NCI-H1436 treated with DMSO at 0.1 percent for 48 hours (cell line): ENCODE results near the gene GNG7.
"Not testable (repeated sequence)": the region's sequence is repeated elsewhere in the genome, so short reads cannot be mapped to it uniquely, and the experiment has no call there.

ENCODE experiments used
- DNase-seq: peaks from one replicate; lab custom pipeline; 2025; lab: John Stamatoyannopoulos, UW

Gene GNG7

GRCh38 chr19:2575734-2576481, 126.6 kb downstream of the GNG7 start:
- DNase-seq: no peak

GRCh38 chr19:2574971-2575630, 127.4 kb downstream of the GNG7 start:
- no peak for DNase-seq

- no peak for DNase-seq
Measured at GRCh38 chr19:2574478-2574931, 128.0 kb downstream of the GNG7 start.

- DNase-seq: no peak
Measured at GRCh38 chr19:2573916-2574315, 128.6 kb downstream of the GNG7 start.

- not testable (repeated sequence) for DNase-seq
Measured at GRCh38 chr19:2572152-2572551, 130.3 kb downstream of the GNG7 start.

DNA sequence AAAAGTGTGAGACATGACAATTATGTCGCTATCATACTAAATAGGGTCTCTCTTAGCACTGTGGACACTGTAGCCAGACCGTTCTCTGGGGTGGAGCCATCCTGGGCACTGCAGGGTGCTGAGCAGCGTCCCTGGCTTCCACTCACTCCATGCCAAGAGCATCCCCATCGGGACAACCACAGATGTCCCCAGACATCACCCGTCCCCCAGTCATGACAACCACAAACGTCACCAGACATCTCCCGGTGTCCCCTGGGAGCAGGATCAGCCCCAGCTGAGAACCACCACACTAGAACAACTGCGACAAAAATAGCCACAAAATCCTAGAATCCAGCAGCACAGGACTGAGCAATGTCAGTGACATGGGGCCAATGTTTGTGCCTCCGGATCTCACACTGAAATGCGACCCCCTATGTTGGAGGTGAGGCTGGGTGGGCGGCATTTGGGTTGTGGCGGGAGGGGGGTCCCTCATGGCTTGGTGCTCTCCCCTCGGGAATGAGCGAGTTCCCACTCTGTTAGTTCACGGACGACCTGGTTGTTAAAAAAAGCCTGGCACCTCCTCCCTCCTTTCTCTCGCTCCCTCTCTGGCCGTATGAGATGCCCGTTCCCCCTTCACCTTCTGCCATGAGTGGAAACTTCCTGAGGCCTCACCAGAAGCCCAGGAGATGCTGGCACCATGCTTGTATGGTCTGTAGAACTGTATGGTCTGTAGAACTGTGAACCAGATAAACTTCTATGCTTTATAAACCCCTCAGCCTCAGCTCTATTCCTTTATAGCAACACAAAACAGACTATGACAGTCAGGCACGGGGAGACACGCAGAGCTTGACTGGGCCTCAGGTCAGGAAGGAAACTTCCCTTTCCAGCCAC, 132.7 kb downstream of the GNG7 start:
- no peak for DNase-seq

DNA sequence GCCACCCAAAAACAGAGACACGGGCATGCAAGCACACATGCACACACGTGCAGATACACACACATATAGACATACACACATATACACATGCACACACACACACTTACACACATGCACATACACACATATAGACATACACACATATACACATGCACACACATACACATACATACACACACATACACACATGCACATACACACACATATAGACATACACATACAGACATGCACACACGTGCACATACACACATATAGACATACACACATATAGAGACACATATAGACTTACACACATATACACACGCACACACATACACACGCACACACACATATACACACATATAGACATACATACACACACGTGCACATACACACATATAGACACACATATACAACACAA, 134.5 kb downstream of the GNG7 start:
- DNase-seq: no peak

DNA sequence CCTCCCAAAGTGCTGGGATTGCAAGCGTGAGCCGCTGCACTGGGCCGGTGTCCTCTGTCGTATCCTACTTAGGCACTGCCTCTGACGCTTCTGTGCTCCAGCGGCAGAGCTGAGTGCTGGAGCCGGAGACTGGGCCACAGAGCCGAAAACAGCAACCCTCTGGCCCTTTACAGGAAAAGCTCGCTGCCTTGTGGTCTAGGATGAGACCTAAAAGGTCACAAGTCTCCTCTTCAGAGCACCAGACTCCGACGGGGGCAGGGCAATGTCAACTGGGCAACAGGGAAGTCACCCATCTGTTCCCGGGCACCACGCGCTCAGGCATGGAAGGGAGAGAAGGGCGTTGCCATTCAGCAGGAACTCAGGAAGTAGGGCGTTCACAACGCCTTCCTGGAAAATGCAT, 134.9 kb downstream of the GNG7 start:
- DNase-seq: no peak

GRCh38 chr19:2563546-2563945, 138.9 kb downstream of the GNG7 start:
- not testable (repeated sequence) for DNase-seq

DNA sequence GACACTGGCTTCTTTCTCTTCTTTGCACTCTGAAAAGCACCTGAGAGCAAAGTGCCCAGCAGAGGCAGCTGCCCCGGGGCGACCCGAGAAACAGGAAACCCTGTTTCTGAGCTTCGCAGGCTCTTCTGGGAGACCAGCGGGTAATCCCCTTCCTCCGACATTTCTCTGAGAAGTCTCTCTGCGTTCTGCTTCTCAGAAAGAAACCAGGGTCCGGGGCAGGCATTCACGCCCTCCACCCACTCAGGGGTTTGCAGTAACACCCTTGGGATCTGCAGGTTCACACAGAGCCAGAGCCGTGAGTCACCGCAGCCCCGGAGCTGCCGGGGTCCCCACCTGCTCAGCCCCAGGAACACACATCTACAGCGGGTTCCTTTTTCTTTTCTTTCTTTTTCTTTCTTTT, 140.6 kb downstream of the GNG7 start:
- no peak for DNase-seq

DNA sequence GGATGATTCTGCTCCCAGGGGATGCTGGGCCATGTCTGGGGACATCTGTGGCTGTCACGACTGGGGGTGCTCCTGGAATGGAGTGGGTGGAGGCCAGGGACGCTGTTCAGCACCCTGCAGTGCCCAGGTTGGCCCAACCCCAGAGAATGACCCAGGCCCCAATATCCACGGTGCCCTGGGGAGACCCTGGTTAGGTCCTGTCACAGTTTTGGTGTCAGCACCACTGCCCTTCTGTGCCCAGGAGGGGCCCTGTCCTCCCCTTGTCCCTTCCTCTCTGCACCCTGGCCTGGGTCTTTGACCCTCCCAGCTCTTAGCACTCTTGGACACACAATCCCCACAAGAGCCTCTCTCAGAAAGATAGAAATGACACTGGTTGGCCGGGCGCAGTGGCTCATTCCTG, 141.3 kb downstream of the GNG7 start:
- no peak for DNase-seq

DNA sequence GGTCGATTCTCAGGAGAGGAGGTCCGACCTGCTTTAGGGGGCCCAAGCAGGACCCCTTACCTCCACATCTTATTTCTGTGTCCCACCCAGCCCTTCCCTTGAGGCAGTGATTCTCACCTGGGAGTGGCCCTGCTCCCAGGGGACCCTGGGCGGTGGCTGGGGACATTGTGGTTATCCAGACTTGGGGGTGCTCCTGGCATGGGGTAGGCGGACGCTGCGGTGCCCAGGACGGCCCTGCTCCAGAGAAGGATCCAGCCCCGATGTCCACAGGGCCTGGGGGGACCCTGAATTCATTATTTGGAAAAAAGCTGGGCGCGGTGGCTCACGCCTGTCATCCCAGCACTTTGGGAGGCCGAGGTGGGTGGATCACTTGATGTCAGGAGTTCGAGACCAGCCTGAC, 142.1 kb downstream of the GNG7 start:
- no peak for DNase-seq

GRCh38 chr19:2558543-2558942, 144.0 kb downstream of the GNG7 start:
- DNase-seq: no peak

DNA sequence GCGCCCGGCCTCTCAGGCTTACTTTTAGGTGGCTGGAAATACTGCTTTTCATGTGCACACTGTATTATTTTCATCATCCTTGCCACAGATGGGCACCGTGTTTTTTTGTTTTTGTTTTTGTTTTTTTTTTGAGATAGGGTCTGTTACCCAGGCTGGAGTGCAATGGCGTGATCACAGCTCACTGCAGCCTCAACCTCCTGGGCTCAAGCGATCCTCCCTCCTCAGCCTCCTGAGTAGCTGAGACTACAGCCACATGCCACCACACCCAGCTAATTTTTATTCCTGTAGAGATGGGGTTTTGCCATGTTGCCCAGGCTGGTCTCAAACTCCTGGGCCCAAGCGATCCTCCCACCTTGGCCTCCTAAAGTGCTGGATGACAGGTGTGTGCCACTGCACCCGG, 144.4 kb downstream of the GNG7 start:
- not testable (repeated sequence) for DNase-seq

GRCh38 chr19:2557093-2557440, 145.4 kb downstream of the GNG7 start:
- DNase-seq: no peak

GRCh38 chr19:2556221-2557092, 146.0 kb downstream of the GNG7 start:
- DNase-seq: no peak

DNA sequence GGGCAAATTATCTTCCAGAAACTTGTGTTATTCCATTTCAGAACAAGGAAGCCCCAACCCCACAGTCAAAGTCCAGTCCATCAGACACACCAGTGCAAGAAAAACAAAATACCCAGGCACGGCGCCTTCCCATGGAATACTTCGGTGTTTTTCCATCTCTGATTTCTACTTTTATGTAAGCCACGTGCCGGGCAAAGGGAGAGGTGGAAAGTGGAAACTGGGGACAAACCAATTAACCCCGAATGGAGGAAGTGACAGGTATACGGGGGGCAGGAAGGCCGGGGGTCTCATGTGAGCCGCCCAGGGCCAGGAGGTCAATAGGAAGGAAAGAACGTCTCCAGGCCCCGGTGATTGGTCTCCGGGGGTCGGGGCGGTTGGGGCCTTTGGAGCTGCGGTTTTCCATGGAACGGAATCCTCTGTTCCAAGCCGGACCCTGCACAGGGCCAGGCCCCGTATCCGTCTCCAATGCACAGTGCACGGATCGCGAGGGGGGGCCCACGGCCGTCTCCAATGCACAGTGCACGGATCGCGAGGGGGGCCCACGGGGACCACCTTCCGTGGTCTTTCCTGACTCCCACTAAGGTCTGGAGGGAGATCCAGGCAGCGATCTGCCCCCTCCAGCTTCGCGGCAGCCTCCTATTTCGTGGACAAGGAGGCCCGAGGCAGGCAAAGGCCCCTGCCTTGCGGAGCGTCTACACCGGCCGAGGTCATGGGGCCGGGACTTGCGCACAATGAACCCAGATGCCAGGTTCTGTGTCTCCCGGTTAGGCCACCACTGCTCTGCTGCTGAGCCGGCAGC, 146.9 kb downstream of the GNG7 start:
- no peak for DNase-seq

- no peak for DNase-seq
Measured at GRCh38 chr19:2554856-2555255, 147.6 kb downstream of the GNG7 start.

DNA sequence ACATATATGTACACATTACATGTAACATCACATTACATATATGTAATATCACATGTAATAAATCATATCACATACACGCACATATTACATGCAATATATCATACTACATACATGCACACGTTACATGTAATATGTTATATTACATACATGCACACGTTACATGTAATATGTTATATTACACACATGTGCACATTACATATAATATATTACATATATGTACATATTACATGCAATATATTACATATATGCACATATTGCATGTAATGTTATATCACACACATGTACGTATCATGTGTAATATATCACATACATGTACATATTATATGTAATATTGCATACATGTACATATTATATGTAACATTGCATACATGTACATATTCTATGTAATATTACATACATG, 149.0 kb downstream of the GNG7 start:
- no peak for DNase-seq

DNA sequence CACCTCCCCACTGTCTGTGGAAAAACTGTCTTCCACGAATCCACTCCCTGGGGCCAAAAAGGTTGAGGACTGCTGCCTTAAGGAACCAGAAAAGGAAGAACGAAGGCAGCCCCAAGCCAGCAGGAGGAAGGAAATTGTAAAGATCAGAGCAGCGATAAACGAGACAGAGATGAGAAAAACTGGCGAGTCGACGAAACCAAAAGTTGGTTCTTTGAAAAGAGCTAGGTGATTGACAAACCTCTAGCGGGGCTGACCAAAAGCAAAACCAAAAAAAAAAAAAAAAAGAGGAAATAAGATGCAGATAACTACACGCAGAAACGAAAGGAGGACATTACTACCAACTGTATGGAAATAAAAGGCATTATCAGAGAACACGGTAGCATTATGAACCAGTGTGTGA, 149.6 kb downstream of the GNG7 start:
- no peak for DNase-seq

DNA sequence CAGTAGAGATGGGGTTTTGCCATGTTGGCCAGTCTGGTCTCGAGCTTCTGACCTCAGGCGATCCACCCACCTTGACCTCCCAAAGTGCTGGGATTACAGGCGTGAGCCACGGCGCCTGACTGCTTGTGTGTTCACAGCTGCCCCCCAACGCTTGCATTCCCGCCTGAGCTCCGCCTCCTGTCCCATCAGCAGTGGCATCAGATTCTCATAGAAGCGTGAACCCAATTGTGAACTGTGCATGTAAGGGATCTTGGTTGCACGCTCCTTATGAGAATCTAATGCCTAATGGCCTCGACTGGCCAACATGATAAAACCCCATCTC, 150.7 kb downstream of the GNG7 start:
- no peak for DNase-seq
